GM12878 (cell line): ENCODE results near the gene SPAG17. TPM values are rescaled to one million over a fixed set of nuclear protein-coding genes. Genes with fewer than 3 reads are reported as not detected.

ENCODE experiments used
- ATAC-seq: fragments of 200-7000 bp; cut with Tn5 transposase; 3 replicates; pipeline ENCODE4 v1.9.1; 2020; ENCODE audit warnings: mild to moderate bottlenecking, moderate library complexity
- BruUV-seq: library from RNA; stranded (reverse); fragments of 400-500 nt; replicated peaks from 2 replicates; lab custom pipeline; 2021; lab: Mats Ljungman, UMichigan
- CTCF ChIA-PET: fragments of 300-600 bp; sonication (Branson Sonifier 250); formaldehyde crosslinking; extraction: SDS; loops from one replicate; lab custom pipeline; 2021; ENCODE audit warnings: inconsistent platforms; lab: Yijun Ruan, JAX
- POLR2A ChIA-PET: fragments of 350-600 bp; formaldehyde crosslinking; extraction: SDS; loops from one replicate; lab custom pipeline; 2021; ENCODE audit warnings: inconsistent platforms; lab: Charles Lee
- RAD21 ChIA-PET: fragments of 300-600 bp; sonication (Branson Sonifier 250); formaldehyde crosslinking; loops from one replicate; lab custom pipeline; 2023; ENCODE audit warnings: antibody characterized with exemption; ENCODE audit not compliant: unreplicated experiment; lab: Charles Lee
- SMC1A ChIA-PET: fragments of 300-600 bp; sonication (Branson Sonifier 250); formaldehyde crosslinking; loops from one replicate; lab custom pipeline; 2023; ENCODE audit not compliant: unreplicated experiment, uncharacterized antibody; lab: Charles Lee
- DNase-seq: peaks from one replicate; pipeline ENCODE4 v3.0.0-alpha.2; 2011; ENCODE audit warnings: low read depth, low spot score
- FAIRE-seq: peaks from 3 replicates; lab custom pipeline; 2011; peaks lifted over from hg19 to GRCh38; lab: Jason Lieb, UNC
- H2AFZ ChIP-seq: 2 replicates; pipeline ENCODE4 v1.6.0; 2011; ENCODE audit warnings: low read depth, low read length, control low read depth; ENCODE audit not compliant: control insufficient read depth
- H3K27ac ChIP-seq: 2 replicates; pipeline ENCODE4 v1.5.1; 2011; ENCODE audit warnings: control low read depth; ENCODE audit not compliant: control insufficient read depth, insufficient read depth
- H3K27me3 ChIP-seq, 2 experiments: replicated peaks in 1 of 2; 2 replicates each; pipeline versions ENCODE4 v1.6.0 to v1.6.1; 2011; ENCODE audit warnings: low read length in 1 of 2; ENCODE audit not compliant: control insufficient read depth in 2 of 2, insufficient read depth in 2 of 2
- H3K36me3 ChIP-seq, 2 experiments: 2 replicates each; pipeline ENCODE4 v1.5.1; 2011; ENCODE audit warnings: low read length in 1 of 2; ENCODE audit not compliant: control insufficient read depth in 2 of 2, insufficient read depth in 2 of 2
- H3K4me1 ChIP-seq: 2 replicates; pipeline ENCODE4 v1.6.1; 2011; ENCODE audit warnings: mild to moderate bottlenecking, low read length, moderate library complexity, mixed read lengths; ENCODE audit not compliant: control insufficient read depth, insufficient read depth
- H3K4me2 ChIP-seq: 2 replicates; pipeline ENCODE4 v1.6.0; 2011; ENCODE audit warnings: control low read depth; ENCODE audit not compliant: control insufficient read depth, insufficient read depth
- H3K4me3 ChIP-seq: fragments of 200-600 bp; sonication (generic); 2 replicates; pipeline ENCODE4 v1.5.1; 2016
- H3K79me2 ChIP-seq: 2 replicates; pipeline ENCODE4 v1.6.0; 2011; ENCODE audit warnings: low read length; ENCODE audit not compliant: control insufficient read depth, insufficient read depth
- H3K9ac ChIP-seq: 2 replicates; pipeline ENCODE4 v1.8.0; 2011; ENCODE audit warnings: low read length, control low read depth, mixed read lengths; ENCODE audit not compliant: control insufficient read depth, insufficient read depth
- H3K9me3 ChIP-seq: replicated peaks from 3 replicates; pipeline ENCODE4 v1.5.1; 2011; ENCODE audit warnings: mild to moderate bottlenecking, low read length; ENCODE audit not compliant: control insufficient read depth, insufficient read depth
- H4K20me1 ChIP-seq: 2 replicates; pipeline ENCODE4 v1.6.0; 2011; ENCODE audit not compliant: control insufficient read depth, insufficient read depth
- ATF3 ChIP-seq: IDR thresholded peaks from 2 replicates; pipeline ENCODE4 v1.6.1; 2011; ENCODE audit warnings: low read depth, mild to moderate bottlenecking, low read length, moderate library complexity, borderline replicate concordance; ENCODE audit errors: extremely low read depth
- BCL3 ChIP-seq: IDR thresholded peaks from 2 replicates; pipeline ENCODE4 v1.6.1; 2011; ENCODE audit warnings: borderline replicate concordance, low read depth, mild to moderate bottlenecking, moderate library complexity, low read length; ENCODE audit not compliant: insufficient read depth, poor library complexity, severe bottlenecking
- BCLAF1 ChIP-seq: fragments of 450-650 bp; IDR thresholded peaks from 2 replicates; pipeline ENCODE4 v1.6.1; 2017; ENCODE audit warnings: antibody characterized with exemption, mild to moderate bottlenecking, moderate library complexity
- BRCA1 ChIP-seq: IDR thresholded peaks from 2 replicates; pipeline ENCODE4 v1.6.1; 2011; ENCODE audit warnings: low read depth, low read length, improper control_type of control experiment
- CHD4 ChIP-seq: fragments of 200-600 bp; sonication (generic); IDR thresholded peaks from 2 replicates; pipeline ENCODE4 v1.6.1; 2016; ENCODE audit warnings: mild to moderate bottlenecking
- MEF2B ChIP-seq: fragments of 450-650 bp; IDR thresholded peaks from 2 replicates; pipeline ENCODE4 v1.6.1; 2018; ENCODE audit warnings: mild to moderate bottlenecking, moderate library complexity; ENCODE audit not compliant: partially characterized antibody, poor library complexity, severe bottlenecking
- MYB ChIP-seq: fragments of 150-350 bp; IDR thresholded peaks from 2 replicates; pipeline ENCODE4 v1.6.1; 2014; ENCODE audit warnings: mild to moderate bottlenecking, low read depth, low read length, borderline replicate concordance
- NFXL1 ChIP-seq: fragments of 450-650 bp; IDR thresholded peaks from 2 replicates; pipeline ENCODE4 v1.6.1; 2017; ENCODE audit warnings: antibody characterized with exemption, mild to moderate bottlenecking, borderline replicate concordance
- PAX5 ChIP-seq: IDR thresholded peaks from 2 replicates; pipeline ENCODE4 v1.6.1; 2011; ENCODE audit warnings: low read depth, low read length, borderline replicate concordance
- SP1 ChIP-seq: IDR thresholded peaks from one replicate; pipeline ENCODE4 v1.6.1; 2011; ENCODE audit warnings: low read depth, low read length
- ZNF207 ChIP-seq: fragments of 450-650 bp; IDR thresholded peaks from 2 replicates; pipeline ENCODE4 v1.6.1; 2014; ENCODE audit warnings: antibody characterized with exemption, mild to moderate bottlenecking, borderline replicate concordance
- ZNF592 ChIP-seq: fragments of 450-650 bp; IDR thresholded peaks from 2 replicates; pipeline ENCODE4 v1.6.1; 2017; ENCODE audit warnings: mild to moderate bottlenecking, moderate library complexity
- WGBS: methylation state at CpG from one replicate; pipeline ENCODE4 v1.1.6; 2016; ENCODE audit warnings: low lambda C conversion rate; ENCODE audit not compliant: insufficient replicate concordance, insufficient coverage; ENCODE audit errors: missing lambda C conversion rate; 5-methylcytosine and 5-hydroxymethylcytosine counted together
- in situ Hi-C: fragments of 300-500 bp; cut with MboI; formaldehyde crosslinking; loops from 9 replicates; pipeline ENCODE4 v1.14.3; 2018; ENCODE audit warnings: mixed read lengths
- intact Hi-C: fragments of 100-400 bp; cut with micrococcal nuclease; formaldehyde crosslinking; loops from one replicate; pipeline ENCODE4 v1.14.2; 2022; ENCODE audit not compliant: unreplicated experiment
- polyA plus RNA-seq, 11 experiments: library from polyadenylated mRNA; depleted of rRNA in 4 of 11; unstranded in 6 of 11; stranded (reverse) in 5 of 11; fragments of >200 nt; fragmentation: Nextera tagmentation in 4 of 11; fragmentation: Illumina TruSeq in 1 of 11; extraction: Ambion mirVana in 4 of 11; extraction: Trizol in 1 of 11; gene quantifications; 1 replicate in 1 of 11; 2 replicates in 10 of 11; pipeline versions ENCODE4 v1.2.1 to v1.2.3, GENCODE V29; 2011 to 2016; ENCODE audit warnings: inconsistent platforms in 2 of 11, missing spikeins in 2 of 11, low read depth in 1 of 11
- total RNA-seq, 4 experiments: library from RNA; depleted of rRNA in 3 of 4; stranded (reverse); fragments of >200 nt in 3 of 4; fragmentation: Illumina TruSeq in 1 of 4; extraction: Trizol in 1 of 4; gene quantifications; 2 replicates each; pipeline versions ENCODE4 v1.2.1 to v1.2.3, GENCODE V29; 2013 to 2021
- TF ChIP-seq, protein P1 (sequence below): fragments of 450-650 bp; IDR thresholded peaks from 2 replicates; pipeline ENCODE4 v1.6.1; 2017; ENCODE audit warnings: borderline replicate concordance

The SPAG17 gene
- total and polyA plus RNA-seq, 10 of the 15 experiments (the other 5 are each of a cell fraction or from before 2014, with no cell fraction given) = 0.02 to 0.16 (median 0.03) TPM; not detected in 7

DNA sequence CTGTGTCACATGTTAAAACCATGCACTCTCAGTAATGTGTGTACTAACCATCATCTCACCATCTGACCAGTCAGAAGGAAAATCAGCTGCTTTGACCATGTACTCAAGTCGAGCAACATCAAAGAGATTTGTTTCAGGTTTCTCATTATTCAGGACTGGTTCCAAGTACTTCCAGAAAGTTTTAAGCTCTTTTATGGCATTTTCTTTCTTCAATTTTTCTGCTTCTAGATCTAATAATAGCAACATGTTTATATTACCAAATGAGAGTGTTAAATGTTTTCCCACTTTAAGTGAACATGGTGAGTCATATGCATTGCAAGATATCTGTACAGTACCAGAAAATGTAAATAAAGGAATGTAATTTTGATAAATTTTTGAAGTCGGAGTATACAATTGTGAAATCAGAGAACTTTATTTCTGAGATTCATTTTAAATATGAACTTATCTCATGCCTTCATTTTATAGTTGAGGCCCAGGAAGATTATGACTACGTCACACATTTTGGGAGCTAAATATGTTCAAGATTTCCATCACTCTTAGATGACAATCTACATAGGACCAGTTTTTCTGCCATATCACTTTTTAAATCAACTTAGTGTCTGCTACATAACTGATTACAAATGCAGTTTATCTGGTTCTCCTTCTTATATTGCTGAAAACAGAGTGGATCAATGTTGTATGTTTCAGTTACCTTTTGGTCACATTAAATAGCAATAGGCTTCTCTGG is 87.2 kb downstream of the SPAG17 start:
- intact Hi-C loops (no loop called here), in situ Hi-C loops (no loop called here)
- no peak for DNase-seq
- Histone ChIP-seq H3K4me2 (no peak overlapping the region), H3K9ac (no peak overlapping the region), H3K4me3 (no peak overlapping the region), H3K4me1 (no peaks in the 10 kb centered on the region), H2AFZ (no peak overlapping the region), H4K20me1 (no peaks in the 10 kb centered on the region), H3K9me3 (no peaks in the 10 kb centered on the region), H3K79me2 (no peaks in the 10 kb centered on the region), H3K27me3 (no peaks in the 10 kb centered on the region), H3K27ac (no peak overlapping the region), H3K36me3 (no peaks in the 10 kb centered on the region)
- BruUV-seq = no TSS peak
- no peak for FAIRE-seq
- POLR2A ChIA-PET = no interaction called here
- RAD21 ChIA-PET = no interaction called here
- SMC1A ChIA-PET = no interaction called here
- WGBS = 0% methylated on average over 3 of the region's 3 CpGs
- no peak for ATAC-seq
- CTCF ChIA-PET = no interaction called here
- TF ChIP-seq BCL3 (no peak), BRCA1 (no peak), BCLAF1 (no peak), NFXL1 (no peak), SP1 (no peak), PAX5 (no peak), MYB (no peak), ZNF592 (no peak), CHD4 (no peak), MEF2B (no peak), ATF3 (no peak), ZNF207 (no peak)
- TF ChIP-seq, protein P1, sequence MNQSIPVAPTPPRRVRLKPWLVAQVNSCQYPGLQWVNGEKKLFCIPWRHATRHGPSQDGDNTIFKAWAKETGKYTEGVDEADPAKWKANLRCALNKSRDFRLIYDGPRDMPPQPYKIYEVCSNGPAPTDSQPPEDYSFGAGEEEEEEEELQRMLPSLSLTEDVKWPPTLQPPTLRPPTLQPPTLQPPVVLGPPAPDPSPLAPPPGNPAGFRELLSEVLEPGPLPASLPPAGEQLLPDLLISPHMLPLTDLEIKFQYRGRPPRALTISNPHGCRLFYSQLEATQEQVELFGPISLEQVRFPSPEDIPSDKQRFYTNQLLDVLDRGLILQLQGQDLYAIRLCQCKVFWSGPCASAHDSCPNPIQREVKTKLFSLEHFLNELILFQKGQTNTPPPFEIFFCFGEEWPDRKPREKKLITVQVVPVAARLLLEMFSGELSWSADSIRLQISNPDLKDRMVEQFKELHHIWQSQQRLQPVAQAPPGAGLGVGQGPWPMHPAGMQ = no peak
